K562 (cell line): ENCODE data around the gene MOCOS. TPM values are rescaled to one million over a fixed set of nuclear protein-coding genes. Genes with fewer than 3 reads are reported as not detected.

Experiments
- ADNP ChIP-seq: fragments of 200-800 bp; sonication (Bioruptor generic); IDR thresholded peaks from 2 replicates; pipeline ENCODE4 v1.6.1; 2016; ENCODE audit warnings: missing genetic modification characterization, missing compliant biosample characterization
- ATF1 ChIP-seq, 2 experiments: fragments of 450-650 bp in 1 of 2; IDR thresholded peaks; 2 replicates each; pipeline ENCODE4 v1.6.1; 2016; ENCODE audit warnings: missing compliant biosample characterization in 1 of 2, missing genetic modification characterization in 1 of 2
- BRD4 ChIP-seq: fragments of 200-600 bp; sonication (generic); IDR thresholded peaks from 2 replicates; pipeline ENCODE4 v1.6.1; 2017; ENCODE audit warnings: inconsistent platforms
- CCNT2 ChIP-seq: IDR thresholded peaks from 2 replicates; pipeline ENCODE4 v1.6.1; 2011; ENCODE audit warnings: borderline replicate concordance, low read depth, mild to moderate bottlenecking, moderate library complexity, mixed read lengths, low read length; ENCODE audit not compliant: insufficient read length; ENCODE audit errors: extremely low read depth
- CTCF ChIP-seq, 3 experiments: IDR thresholded peaks in 2 of 3; conservative IDR thresholded peaks in 1 of 3; 2 replicates each; pipeline ENCODE4 v1.5.1; 2011 to 2012; ENCODE audit warnings: low read length in 3 of 3, mild to moderate bottlenecking in 3 of 3, control low read depth in 2 of 3, improper control_type of control experiment in 1 of 3, inconsistent platforms in 1 of 3, low read depth in 1 of 3, mixed read lengths in 1 of 3, moderate library complexity in 1 of 3; ENCODE audit not compliant: insufficient read depth in 2 of 3
- CXXC5 ChIP-seq: fragments of 250-450 bp; sonication (Bioruptor Pico); IDR thresholded peaks from 2 replicates; pipeline ENCODE4 v1.8.0; 2022; ENCODE audit warnings: inconsistent platforms, mild to moderate bottlenecking, moderate library complexity
- DPF2 ChIP-seq: fragments of 450-650 bp; IDR thresholded peaks from 2 replicates; pipeline ENCODE4 v1.6.1; 2016
- ETS1 ChIP-seq: conservative IDR thresholded peaks from 2 replicates; pipeline ENCODE4 v1.6.1; 2011; ENCODE audit warnings: low read depth, mild to moderate bottlenecking, low read length; ENCODE audit not compliant: control insufficient read depth
- FOXM1 ChIP-seq, 2 experiments: fragments of 450-650 bp in 1 of 2; sonication (generic) in 1 of 2; formaldehyde crosslinking in 1 of 2; IDR thresholded peaks; 2 replicates each; pipeline versions ENCODE4 v1.6.1 to v1.9.0; 2017 to 2022; ENCODE audit warnings: low read depth in 2 of 2, mild to moderate bottlenecking in 2 of 2, missing genetic modification reagents in 1 of 2, moderate library complexity in 1 of 2
- HDAC1 ChIP-seq, 2 experiments: fragments of 450-650 bp; IDR thresholded peaks; 2 replicates each; pipeline ENCODE4 v1.6.1; 2016 to 2017; ENCODE audit warnings: inconsistent platforms in 1 of 2, mild to moderate bottlenecking in 1 of 2, moderate library complexity in 1 of 2
- HDAC3 ChIP-seq: fragments of 450-650 bp; IDR thresholded peaks from 2 replicates; pipeline ENCODE4 v1.6.1; 2018; ENCODE audit warnings: borderline replicate concordance, mild to moderate bottlenecking, moderate library complexity; ENCODE audit not compliant: partially characterized antibody
- HMGN3 ChIP-seq: IDR thresholded peaks from 2 replicates; pipeline ENCODE4 v1.6.1; 2011; ENCODE audit warnings: borderline replicate concordance, low read depth, mild to moderate bottlenecking, mixed read lengths, low read length; ENCODE audit not compliant: insufficient read length; ENCODE audit errors: extremely low read depth
- LEF1 ChIP-seq: fragments of 450-650 bp; IDR thresholded peaks from 2 replicates; pipeline ENCODE4 v1.6.1; 2016; ENCODE audit warnings: mild to moderate bottlenecking
- MAZ ChIP-seq, 2 experiments: fragments of 450-650 bp in 1 of 2; sonication (generic) in 1 of 2; formaldehyde crosslinking; IDR thresholded peaks in 1 of 2; conservative IDR thresholded peaks in 1 of 2; 2 replicates each; pipeline versions ENCODE4 v1.4.0 to v1.5.0; 2020; ENCODE audit warnings: mild to moderate bottlenecking in 1 of 2, missing genetic modification reagents in 1 of 2
- MCM3 ChIP-seq: fragments of 450-650 bp; IDR thresholded peaks from 2 replicates; pipeline ENCODE4 v1.6.1; 2016
- MTA2 ChIP-seq: fragments of 450-650 bp; IDR thresholded peaks from 2 replicates; pipeline ENCODE4 v1.6.1; 2016; ENCODE audit warnings: low read depth
- NELFE ChIP-seq: IDR thresholded peaks from 2 replicates; pipeline ENCODE4 v1.6.1; 2011; ENCODE audit warnings: mild to moderate bottlenecking; ENCODE audit not compliant: insufficient read depth, insufficient read length
- NONO ChIP-seq, 2 experiments: fragments of 200-400 bp in 1 of 2; fragments of 450-650 bp in 1 of 2; formaldehyde crosslinking in 1 of 2; IDR thresholded peaks; 2 replicates each; pipeline ENCODE4 v1.6.1; 2017; ENCODE audit warnings: low read depth in 2 of 2, mild to moderate bottlenecking in 2 of 2, moderate library complexity in 2 of 2, low read length in 1 of 2
- NRF1 ChIP-seq, 2 experiments: fragments of 450-650 bp; IDR thresholded peaks in 1 of 2; conservative IDR thresholded peaks in 1 of 2; 2 replicates each; pipeline ENCODE4 v1.6.1; 2014; ENCODE audit warnings: mild to moderate bottlenecking in 2 of 2
- PHTF2 ChIP-seq: fragments of 250-450 bp; sonication (Bioruptor Pico); IDR thresholded peaks from 2 replicates; pipeline ENCODE4 v1.5.0; 2021; ENCODE audit warnings: mild to moderate bottlenecking
- PPARD ChIP-seq: fragments of 250-450 bp; sonication (Bioruptor Pico); IDR thresholded peaks from 2 replicates; pipeline ENCODE4 v1.8.0; 2022; ENCODE audit warnings: inconsistent platforms, mild to moderate bottlenecking, moderate library complexity
- SIN3A ChIP-seq, 2 experiments: fragments of 150-350 bp in 1 of 2; IDR thresholded peaks; 2 replicates each; pipeline ENCODE4 v1.6.1; 2011 to 2016; ENCODE audit warnings: borderline replicate concordance in 2 of 2, low read depth in 2 of 2, low read length in 2 of 2, mild to moderate bottlenecking in 2 of 2, moderate library complexity in 2 of 2; ENCODE audit not compliant: control insufficient read depth in 1 of 2
- TCF3 ChIP-seq: sonication (generic); formaldehyde crosslinking; IDR thresholded peaks from 2 replicates; pipeline ENCODE4 v1.4.0; 2020; ENCODE audit warnings: mild to moderate bottlenecking, missing genetic modification reagents
- TGIF2 ChIP-seq: sonication (generic); formaldehyde crosslinking; IDR thresholded peaks from 2 replicates; pipeline ENCODE4 v1.8.1; 2022; ENCODE audit warnings: mild to moderate bottlenecking, missing genetic modification reagents, moderate library complexity
- ZNF143 ChIP-seq: sonication (generic); formaldehyde crosslinking; IDR thresholded peaks from 2 replicates; pipeline ENCODE4 v1.9.0; 2022; ENCODE audit warnings: mild to moderate bottlenecking, missing genetic modification reagents
- polyA plus RNA-seq, 8 experiments: library from polyadenylated mRNA; depleted of rRNA in 4 of 8; stranded (reverse) in 5 of 8; unstranded in 3 of 8; fragments of >200 nt; fragmentation: Nextera tagmentation in 2 of 8; fragmentation: Illumina TruSeq in 1 of 8; extraction: Ambion mirVana in 2 of 8; extraction: Trizol in 1 of 8; gene quantifications; 2 replicates each; pipeline versions ENCODE4 v1.2.1 to v1.2.3, GENCODE V29; 2011 to 2014; ENCODE audit warnings: inconsistent platforms in 1 of 8, missing spikeins in 1 of 8
- total RNA-seq, 7 experiments: library from RNA; depleted of rRNA in 6 of 7; stranded (reverse); fragments of >200 nt in 6 of 7; fragmentation: Illumina TruSeq in 2 of 7; extraction: Trizol in 2 of 7; gene quantifications; 2 replicates each; pipeline versions ENCODE4 v1.2.1 to v1.2.3, GENCODE V29; 2011 to 2021; ENCODE audit warnings: low replicate concordance in 1 of 7

The MOCOS gene
- total and polyA plus RNA-seq, 9 of the 15 experiments (the other 6 are each of a cell fraction or from before 2014, with no cell fraction given): 4.5 to 12.4 (median 9.1) TPM

- TF ChIP-seq CTCF (IDR thresholded peaks at IDR 0.05 in 2 of 3, conservative IDR thresholded peaks at IDR 0.05 in 1 of 3; ENCODE audit: insufficient read depth in 2 of 3, low read depth in 1 of 3, low read length in 3 of 3): peak in 1 of 3 experiments; percentile 4; a peak in 1 of 6 replicates
- TF ChIP-seq NRF1 (conservative IDR thresholded peaks at IDR 0.05 in 1 of 2, IDR thresholded peaks at IDR 0.05 in 1 of 2): peak; percentile 76 to 79
- 0 out of 2 replicates have a peak, but pooled peaks have one; percentile 50 for TF ChIP-seq TGIF2
- TF ChIP-seq BRD4: peak; percentile 81; the same call in 1 of the 2 replicates
- TF ChIP-seq MTA2: no peak
- TF ChIP-seq TCF3 (CRISPR knock-in tag): no peak
- TF ChIP-seq PHTF2 (CRISPR knock-in tag): no peak
- TF ChIP-seq CXXC5 (CRISPR knock-in tag): peak; percentile 71
- TF ChIP-seq NELFE: no peak
- peak; percentile 42 for TF ChIP-seq HMGN3
- no peak for TF ChIP-seq LEF1
- no peak for TF ChIP-seq ADNP (tag)
- TF ChIP-seq HDAC3: no peak
- TF ChIP-seq MCM3: no peak
- 0 out of 2 replicates have a peak, but pooled peaks have one; percentile 40 for TF ChIP-seq ZNF143 (CRISPR knock-in tag)
- TF ChIP-seq HDAC1 (IDR thresholded peaks at IDR 0.05): peak in 1 of 2 experiments; percentile 37; a peak in 1 of 4 replicates
- TF ChIP-seq CCNT2: peak; percentile 89
- no peak for TF ChIP-seq PPARD (CRISPR knock-in tag)
- no peak for TF ChIP-seq DPF2
- peak; percentile 28; the same call in 1 of the 2 replicates for TF ChIP-seq ETS1
- TF ChIP-seq MAZ (CRISPR knock-in tag; conservative IDR thresholded peaks at IDR 0.05 in 1 of 2, IDR thresholded peaks at IDR 0.05 in 1 of 2): 0 out of 4 replicates have a peak, but pooled peaks of 1 of the 2 experiments have one; percentile 47
- TF ChIP-seq SIN3A (IDR thresholded peaks at IDR 0.05; ENCODE audit: borderline replicate concordance in 2 of 2, control insufficient read depth in 1 of 2, low read depth in 2 of 2, low read length in 2 of 2): peak in 1 of 2 experiments; percentile 83; a peak in 1 of 4 replicates
- TF ChIP-seq NONO (IDR thresholded peaks at IDR 0.05; ENCODE audit: low read depth in 2 of 2, low read length in 1 of 2): peak; percentile 79 to 93; a peak in 3 of 4 replicates
- no peak for TF ChIP-seq FOXM1 (IDR thresholded peaks at IDR 0.05; ENCODE audit: low read depth)
- TF ChIP-seq FOXM1 (CRISPR knock-in tag; IDR thresholded peaks at IDR 0.05; ENCODE audit: low read depth): no peak
- no peak for TF ChIP-seq ATF1 (CRISPR knock-in tag; IDR thresholded peaks at IDR 0.05)
- TF ChIP-seq ATF1 (tag; IDR thresholded peaks at IDR 0.05): peak; percentile 34; the same call in 1 of the 2 replicates
Measured at GRCh38 chr18:36187193-36187825, at the start of gene MOCOS (continued).
